GM11168 (cell line): Measurements from ENCODE around the gene IFNGR1.
"Not testable (repeated sequence)": the region's sequence is repeated elsewhere in the genome, so short reads cannot be mapped to it uniquely, and the experiment has no call there.

Experiments used
- in situ Hi-C: fragments of 300-500 bp; cut with MboI; formaldehyde crosslinking; loops from one replicate; pipeline ENCODE4 v1.12.0; 2022; ENCODE audit warnings: low sequenced_read_pairs; ENCODE audit not compliant: unreplicated experiment

Gene IFNGR1

GRCh38 chr6:137218917-137219663 lies at the start of gene IFNGR1:
Gene IFNGR1 (minus strand): TSS chr6:137219385. CDS start chr6:137219327, 58 bp downstream.
- in situ Hi-C loops, result no loop called here

- in situ Hi-C loops, result no loop called here
Observed at GRCh38 chr6:137268911-137269310, 49.7 kb upstream of the IFNGR1 start.

- in situ Hi-C loops, result no loop called here
Observed at GRCh38 chr6:137266309-137266586, 47.1 kb upstream of the IFNGR1 start.

DNA sequence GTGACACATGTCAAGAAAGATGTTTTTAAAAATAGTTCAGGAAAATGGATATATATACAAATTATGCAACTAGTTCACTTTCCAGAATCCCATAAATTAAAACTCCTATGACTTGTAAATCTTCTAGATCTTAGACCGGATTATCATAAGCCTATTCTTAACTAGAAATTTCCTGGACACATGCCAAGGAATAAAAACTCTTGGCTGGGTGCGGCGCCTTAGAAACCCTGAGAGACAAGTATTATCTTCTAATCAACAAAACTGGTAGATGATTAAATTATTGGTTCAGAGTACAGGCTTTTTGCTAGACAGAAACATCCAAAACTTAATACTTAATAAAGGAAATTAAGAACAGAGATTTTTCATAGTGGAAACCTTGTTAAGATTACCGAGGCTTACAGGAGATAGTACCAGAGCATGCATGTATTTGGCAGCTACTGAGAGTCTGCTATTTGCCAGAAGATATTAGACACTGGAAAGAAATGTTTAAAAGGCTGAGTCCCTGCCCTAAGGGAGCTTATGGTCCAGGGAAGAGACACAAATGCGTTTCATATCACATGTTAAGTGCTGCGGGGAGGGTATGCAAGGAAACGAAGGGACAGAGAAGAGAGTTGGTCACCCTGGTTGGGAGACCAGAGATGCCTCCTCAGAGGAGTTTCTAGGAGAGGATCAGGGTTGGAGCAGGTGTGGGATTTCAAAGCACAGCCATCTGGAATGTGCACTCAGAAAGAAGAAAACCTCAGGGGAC lies 46.5 kb upstream of the IFNGR1 start:
- in situ Hi-C loops, result no loop called here

DNA sequence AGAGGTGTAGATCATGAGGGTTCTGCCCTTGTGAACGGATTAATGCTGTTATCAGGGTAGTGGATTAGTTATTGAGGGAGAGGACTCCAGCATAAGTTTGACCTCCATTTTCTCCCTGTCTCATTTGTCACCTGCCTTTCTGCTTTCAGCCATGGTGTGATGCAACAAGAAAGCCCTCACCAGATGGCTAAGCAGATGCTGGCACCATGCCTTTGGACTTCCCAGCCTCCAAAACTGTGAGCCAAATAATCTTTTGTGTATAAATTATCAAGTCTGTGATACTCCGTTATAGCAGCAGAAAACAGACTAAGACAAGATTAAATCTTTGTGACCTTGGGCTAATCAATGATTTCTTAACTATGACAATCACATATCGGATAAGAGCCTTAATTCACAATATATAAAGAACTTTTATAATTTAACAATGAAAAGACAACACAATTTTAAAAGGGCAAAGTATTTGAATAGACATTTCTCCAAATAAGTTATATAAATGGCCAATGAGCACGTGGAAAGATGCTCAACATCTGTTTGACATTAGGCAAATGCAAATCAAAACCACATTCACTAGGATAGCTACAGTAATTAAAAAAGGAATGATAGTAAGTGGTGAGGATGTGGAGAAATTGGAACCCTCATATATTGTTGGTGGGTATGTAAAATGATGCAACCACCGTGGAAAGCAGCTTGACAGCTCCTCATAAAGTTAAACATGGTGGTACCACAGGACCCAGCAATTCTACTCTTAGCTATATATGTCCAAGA lies 45.3 kb upstream of the IFNGR1 start:
- in situ Hi-C loops, result no loop called here

DNA sequence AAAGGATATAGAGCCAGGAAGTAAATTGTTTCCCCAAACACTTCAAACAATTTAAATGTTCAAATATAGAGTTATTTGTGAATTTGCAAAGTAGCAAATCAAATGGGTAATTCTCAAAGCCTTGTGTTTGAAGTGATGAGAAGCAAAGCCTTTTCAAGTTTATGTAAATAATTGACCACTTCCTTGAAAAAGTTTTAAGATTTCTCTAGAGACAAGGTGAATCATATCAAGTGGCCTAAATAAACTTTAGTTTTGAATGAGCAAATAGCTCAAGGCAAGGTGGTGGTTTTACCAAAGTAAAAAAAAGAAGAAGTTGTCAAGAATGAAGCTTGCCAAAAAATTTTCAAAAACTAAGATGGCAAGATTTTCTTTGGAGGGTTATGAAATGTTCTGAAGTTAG lies 42.6 kb upstream of the IFNGR1 start:
- in situ Hi-C loops, result no loop called here

- in situ Hi-C loops, result no loop called here
Observed at GRCh38 chr6:137261361-137261760, 42.2 kb upstream of the IFNGR1 start.

GRCh38 chr6:137260217-137260616 lies 41.0 kb upstream of the IFNGR1 start:
- in situ Hi-C loops, result no loop called here

DNA sequence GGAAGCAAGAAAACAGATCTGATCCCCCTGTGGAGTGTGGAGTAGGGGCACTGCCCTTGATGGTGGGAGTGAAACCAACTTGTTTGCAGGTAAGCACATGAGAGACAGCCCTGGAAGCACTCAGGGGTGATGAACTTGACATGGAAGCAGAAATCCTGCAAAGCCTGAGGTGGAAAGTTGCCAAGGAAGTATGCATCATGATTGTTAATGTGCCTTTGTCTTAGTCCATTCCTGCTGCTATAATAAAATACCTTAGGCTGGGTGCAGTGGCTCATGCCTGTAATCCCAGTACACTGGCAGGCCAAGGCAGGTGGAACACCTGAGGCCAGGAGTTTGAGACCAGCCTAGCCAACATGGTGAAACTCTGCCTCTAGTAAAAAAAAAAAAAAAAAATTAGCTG lies 40.2 kb upstream of the IFNGR1 start:
- in situ Hi-C loops, result no loop called here

DNA sequence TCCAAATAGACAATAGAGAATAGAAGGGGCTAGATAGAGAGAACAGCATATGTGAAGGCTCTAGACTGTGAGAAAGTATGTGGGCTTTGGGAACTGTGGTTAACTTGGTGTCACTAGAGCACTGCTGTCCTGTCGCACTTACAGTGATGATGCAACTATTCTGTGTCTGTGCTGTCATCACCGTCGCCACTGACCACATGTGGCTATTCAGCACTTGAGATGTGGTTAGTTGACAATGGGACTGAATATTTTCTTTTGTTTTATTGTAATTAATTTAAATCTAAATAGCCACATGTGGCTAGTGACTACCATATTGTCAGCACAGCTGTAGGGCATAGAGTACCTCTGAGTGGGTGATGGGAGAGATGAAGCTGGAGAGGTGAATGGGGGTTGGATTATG lies 39.0 kb upstream of the IFNGR1 start:
- in situ Hi-C loops, result no loop called here

GRCh38 chr6:137256350-137257103 lies 37.3 kb upstream of the IFNGR1 start:
- in situ Hi-C loops, result no loop called here

GRCh38 chr6:137254966-137255365 lies 35.8 kb upstream of the IFNGR1 start:
- in situ Hi-C loops, result no loop called here

GRCh38 chr6:137254430-137254829 lies 35.2 kb upstream of the IFNGR1 start:
- in situ Hi-C loops, result not testable (repeated sequence)

- in situ Hi-C loops, result no loop called here
Observed at GRCh38 chr6:137248702-137249101, 29.5 kb upstream of the IFNGR1 start.

DNA sequence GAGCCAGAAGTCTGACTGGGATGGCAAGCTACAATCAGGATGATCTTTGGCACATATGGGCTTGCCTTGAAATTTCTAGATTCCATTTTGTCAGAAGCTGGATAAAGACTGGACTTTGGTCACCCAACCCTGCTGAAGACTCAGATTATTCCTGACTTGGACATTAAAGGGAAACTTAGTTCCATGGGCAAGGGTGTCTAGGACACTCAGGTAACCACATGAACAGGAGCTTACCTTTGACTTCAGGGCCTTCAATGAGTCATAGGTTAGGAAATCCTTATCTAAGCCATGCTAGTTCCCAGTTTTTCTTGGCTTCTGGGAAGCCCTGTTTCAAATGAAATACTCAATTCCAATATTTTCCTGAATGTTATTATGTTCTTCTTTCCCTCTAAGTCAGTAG lies 28.5 kb upstream of the IFNGR1 start:
- in situ Hi-C loops, result no loop called here

- in situ Hi-C loops, result no loop called here
Observed at GRCh38 chr6:137246791-137247202, 27.6 kb upstream of the IFNGR1 start.

GRCh38 chr6:137246164-137246563 lies 27.0 kb upstream of the IFNGR1 start:
- in situ Hi-C loops, result no loop called here

DNA sequence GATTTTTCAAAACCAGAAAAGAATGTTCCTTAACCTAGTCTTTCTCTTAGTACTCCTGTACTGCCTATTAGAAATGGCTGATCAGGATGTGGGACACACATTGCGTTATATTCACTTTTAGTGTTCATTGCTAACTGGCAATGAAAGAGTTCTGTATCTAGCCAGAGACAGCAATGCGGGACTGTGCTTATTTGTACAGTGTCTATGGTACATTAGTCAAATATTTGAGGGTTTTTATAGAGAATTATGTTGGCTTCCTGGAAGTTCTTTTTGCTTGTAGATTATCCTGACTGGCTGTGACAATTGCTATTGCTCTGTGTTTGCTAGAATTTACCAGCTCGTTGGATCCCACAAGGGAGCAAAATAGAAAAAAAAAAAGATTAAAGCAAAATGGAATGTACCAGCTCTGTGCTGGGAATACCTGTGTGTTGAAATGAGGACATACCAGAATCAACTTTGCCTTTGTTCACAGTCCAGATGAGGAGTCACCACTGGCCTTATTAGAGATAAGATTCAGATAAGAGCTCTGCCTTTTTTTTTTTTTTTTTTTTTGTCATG lies 22.4 kb upstream of the IFNGR1 start:
- in situ Hi-C loops, result no loop called here

DNA sequence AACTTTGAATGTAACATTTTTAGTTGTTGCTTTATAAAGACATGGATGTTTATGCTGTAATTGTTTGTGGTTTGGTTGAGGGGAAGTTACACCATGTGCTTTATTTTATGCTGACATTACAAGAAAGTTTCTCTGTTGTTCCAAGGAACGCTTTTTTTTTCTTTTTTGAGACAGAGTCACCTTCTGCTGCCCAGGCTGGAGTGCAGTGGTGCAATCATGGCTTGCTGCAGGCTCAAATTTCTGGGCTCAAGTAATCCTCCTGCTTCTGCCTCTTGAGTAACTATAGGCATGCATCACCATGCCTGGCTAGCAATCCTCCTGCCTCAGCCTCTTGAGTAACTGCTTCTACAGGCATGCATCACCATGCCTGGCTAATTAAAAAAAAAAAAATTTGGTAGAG lies 21.0 kb upstream of the IFNGR1 start:
- in situ Hi-C loops, result no loop called here
